DMS79 treated with DMSO at 0.1 percent for 48 hours (cell line): ENCODE results near the gene ZDHHC22.
A peak's percentile ranks its signal among the peaks of the same experiment; 100 is the strongest.

ENCODE experiments used
- DNase-seq: peaks from one replicate; lab custom pipeline; 2025; lab: John Stamatoyannopoulos, UW

Gene ZDHHC22

DNA sequence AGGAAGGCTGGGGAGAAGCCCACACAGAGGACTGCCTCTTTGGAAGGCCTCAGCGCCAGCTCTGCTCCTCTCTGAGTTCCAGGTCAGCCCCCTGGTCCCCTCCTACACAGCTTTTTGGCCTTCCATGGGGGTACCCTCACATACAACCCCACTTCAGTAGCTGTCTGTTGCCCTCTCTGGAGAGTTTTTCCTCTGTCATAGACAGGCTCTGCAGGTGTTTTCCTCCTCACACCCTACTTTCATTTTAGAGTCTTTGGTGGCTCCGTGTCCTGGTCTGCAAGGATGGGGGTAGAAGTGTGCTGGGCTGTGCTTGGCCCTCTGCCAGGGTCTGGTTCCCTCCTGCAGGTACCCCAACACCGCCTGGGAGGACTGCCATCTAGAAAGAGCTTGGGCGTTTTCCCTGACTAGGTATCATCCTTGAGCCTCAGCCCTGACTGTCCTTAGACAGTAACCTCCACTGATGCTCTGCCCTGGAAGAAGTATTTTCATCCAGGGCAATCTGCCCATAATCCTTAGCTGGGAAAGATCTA is 15.1 kb downstream of the ZDHHC22 start:
- no peak for DNase-seq

DNA sequence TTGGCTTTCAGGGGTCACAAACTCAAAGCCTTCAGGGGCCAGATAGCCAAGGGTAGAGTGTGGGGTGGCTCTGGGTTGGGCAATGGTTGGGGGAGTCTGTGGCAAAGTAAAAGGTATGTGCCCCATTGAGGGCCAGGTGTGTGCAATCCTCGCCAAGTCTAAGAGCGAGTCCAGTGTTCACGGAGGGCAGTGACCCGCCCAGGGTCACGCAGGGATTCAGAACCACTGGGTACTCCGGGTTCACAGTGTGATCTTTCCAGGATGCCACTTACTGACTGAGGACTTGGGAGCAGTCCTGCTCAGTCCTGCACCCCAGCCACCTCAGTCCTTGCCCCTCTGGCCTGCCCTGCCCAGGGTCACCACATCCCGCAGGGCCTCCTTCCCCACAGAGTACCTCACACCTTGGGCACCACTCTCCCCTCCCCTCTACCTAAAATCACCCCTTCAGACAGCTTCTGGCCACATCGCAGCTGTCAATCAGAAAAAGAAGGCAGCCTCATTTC is 15.7 kb downstream of the ZDHHC22 start:
- DNase-seq, result no peak

DNA sequence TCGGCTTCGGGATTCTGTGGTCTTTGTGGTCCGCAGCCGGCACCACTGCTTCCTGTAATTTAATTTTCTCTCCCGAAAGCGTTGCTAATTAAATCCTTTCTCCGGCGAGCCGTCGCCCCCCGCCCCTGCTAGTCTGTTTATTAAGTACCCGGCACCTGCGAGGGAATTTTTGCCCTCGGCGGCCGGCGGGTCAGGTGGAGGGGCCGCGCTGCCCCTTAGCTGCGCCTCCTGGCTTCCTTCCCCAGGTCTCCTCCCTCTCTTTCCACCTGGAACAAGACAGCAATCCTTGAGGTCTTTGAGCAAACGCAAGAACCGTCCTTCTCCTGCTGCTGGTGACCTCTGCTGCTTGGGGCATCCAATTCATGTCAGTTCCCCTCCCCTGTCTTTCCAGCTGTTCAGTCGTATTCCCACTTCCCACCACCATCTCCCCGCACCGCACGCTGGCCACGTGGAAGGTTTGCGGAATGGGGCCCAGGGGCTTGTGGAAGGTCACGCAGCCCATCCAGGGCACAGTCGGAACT is 16.2 kb downstream of the ZDHHC22 start:
- no peak for DNase-seq

DNA sequence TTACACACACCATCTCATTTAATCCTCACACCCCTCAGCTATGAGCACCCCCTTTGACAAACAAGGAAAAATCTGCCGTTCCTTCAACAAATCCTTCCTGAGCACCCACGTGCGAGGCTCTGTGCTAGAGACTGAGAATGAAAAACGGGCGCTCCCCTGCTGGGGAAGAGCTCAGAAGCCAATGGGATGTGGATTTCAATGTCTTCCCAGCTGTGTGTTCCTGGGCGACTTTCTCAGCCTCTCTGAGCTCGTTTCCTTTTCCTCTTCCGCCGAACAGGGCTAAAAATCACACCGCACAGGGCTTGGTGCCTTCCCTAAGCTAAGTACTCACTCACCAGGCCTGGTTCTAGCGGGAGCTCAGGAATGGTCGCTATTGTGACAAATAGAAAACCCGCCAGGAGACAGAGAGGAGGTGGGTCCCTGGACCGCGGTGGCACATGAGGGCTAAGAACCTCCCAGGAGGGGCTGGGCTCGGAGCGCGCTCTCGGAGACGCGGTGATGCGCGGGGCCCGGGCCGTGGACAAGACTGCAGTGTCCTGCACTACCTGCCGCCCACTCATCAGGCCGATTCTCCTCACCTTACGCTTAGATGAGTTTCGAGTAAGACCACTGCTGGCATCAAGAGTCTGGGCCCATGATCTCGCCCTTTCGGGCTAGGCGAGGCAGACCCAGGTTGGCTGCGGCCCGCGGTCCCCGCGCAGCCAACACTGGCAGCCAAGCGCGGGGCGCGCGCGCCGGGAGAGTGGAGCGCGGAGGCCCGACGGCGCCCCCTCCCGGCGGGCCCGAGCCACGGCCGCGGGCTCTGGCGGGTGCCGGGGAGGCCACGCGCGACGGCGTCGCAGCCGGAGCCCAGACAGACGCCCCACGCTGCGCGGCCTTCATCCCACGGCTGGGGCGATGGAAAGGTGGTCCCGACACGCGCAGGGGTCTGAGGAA is 17.0 kb downstream of the ZDHHC22 start:
- no peak for DNase-seq

DNA sequence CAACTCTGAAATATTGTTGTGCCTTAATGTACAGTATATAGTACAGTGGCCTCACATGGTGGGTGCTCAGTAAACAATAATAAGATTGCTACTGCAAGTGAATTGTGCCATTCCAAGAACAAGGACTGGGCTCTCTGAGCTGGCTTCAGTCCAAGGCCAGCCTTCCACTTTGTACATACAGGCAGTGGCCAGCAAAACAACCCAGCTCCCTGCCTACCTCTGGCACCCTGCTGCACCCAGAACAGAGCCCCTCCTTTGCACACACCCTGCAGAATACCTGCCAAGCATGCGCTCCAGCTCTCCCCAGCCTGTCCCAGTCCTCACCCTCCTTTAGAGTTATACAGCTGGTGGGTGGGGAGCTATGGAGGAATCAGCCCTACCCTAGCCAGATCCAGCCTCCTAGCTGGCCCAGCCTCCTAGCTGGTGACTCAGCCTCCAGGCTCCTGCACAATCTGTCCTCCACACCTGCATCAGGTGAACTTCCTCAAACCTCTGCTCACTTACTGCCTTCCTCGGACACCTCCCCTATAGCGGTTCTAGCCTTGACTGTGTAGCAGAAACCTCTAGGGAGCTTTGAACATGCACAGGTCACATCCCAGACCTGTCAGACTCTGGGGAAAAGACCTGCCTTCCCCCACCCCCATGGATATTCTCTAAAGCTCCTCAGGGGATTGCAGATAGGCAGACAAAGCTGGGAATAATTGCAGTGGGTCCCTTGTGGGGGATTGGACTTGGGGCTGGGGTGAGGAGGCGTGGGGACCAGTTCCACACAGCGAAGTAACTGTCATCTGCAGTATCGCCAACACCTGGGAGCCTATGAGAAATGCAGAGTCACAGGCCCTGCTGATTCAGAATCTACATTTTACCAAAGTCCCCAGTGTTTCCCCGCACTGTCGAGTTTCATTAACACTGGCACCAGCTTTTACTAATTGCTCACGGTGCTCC is 17.9 kb downstream of the ZDHHC22 start:
- DNase-seq, result peak; percentile 92

DNA sequence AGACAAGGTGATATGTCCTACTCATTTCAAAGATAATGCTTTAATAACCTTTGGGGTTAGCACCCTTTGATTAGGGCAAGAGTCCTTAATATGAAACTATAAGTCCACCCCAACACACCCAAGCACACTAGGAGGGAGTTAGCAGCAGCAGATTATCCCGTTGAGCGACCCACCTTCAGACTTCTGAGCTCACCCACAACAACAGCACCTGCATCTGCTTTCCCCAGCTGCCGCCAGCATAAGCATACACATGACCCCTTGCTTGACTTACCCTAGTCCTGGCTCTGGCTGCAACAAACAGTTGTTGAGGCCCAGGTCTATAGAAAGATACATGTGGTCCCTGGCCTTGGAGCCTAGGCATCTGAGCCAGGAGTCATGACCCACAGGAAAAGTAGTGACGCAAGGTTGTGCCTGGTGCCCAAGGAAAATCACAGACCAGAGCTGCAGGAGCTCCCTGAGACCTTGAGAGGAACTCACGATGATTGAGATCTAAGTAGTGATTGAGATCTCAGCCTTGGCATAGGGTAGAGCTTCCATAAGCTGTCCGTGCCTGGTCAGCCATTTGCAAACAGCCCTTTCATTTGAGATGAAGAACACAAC is 19.0 kb downstream of the ZDHHC22 start:
- DNase-seq, result peak; percentile 55

DNA sequence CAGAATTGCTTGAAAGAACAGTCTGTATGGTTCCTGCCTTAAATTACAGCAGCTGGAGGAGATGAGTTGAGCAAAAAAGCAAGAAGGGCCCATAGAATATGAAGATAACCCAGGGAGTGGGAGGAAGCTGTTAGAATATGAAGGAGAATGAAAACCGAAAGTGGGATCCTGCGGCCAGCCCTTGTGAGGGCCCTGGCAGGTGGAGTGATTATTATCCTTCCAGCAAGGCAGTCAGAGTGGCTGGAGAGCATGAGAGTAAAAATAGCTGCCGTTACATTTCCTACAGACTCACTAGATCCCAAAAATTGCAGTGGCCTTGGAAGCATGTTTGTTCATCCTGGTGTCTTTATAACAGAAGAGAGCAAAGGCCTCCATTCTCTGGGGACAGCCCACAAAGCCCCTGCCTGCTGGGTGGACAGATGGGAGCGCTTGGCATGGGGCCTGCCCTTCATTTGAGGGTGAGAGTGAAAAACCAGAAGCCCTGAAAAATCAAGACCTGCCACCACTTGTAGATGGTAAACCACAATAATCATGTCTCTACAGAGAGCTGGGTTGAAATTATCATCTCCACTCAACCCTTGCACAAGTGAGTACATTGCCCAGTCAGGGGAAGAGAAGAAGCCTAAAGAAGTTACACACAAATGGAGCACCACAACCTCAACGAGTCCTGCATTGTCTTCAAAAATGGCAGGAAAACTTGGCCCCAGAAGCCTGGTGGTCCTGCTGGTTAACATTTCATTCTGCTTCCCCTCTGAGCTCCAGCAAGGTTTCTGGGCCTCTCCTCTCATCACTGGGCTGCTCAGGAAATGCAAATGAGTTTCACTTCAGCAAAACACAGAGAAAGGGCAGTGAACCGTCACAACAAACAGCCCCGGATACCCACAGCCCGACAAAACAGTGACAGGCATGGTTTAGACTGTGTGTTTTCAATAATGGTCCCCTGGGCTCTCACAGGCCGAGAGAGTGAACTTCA is 20.5 kb downstream of the ZDHHC22 start:
- peak; percentile 99 for DNase-seq

DNA sequence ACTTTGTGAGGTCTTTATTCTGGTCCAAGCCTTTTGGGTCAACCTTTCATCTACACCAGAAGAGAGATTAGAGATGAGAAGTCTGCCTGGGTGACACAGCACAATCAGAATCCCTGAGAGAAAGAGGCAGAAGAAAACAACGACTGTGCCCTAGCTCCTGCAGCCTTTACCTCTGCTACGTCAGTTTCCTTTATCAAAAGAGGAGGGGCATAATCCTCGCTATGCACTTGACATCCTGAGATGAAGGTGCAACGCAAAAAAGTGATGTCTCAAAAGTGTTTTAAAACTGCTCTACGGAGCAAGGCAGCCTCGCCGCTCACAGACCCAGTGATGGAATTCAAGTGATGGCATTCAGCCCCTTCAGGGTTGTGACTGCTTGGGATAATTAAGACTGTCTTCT is 21.7 kb downstream of the ZDHHC22 start:
- peak; percentile 30 for DNase-seq

DNA sequence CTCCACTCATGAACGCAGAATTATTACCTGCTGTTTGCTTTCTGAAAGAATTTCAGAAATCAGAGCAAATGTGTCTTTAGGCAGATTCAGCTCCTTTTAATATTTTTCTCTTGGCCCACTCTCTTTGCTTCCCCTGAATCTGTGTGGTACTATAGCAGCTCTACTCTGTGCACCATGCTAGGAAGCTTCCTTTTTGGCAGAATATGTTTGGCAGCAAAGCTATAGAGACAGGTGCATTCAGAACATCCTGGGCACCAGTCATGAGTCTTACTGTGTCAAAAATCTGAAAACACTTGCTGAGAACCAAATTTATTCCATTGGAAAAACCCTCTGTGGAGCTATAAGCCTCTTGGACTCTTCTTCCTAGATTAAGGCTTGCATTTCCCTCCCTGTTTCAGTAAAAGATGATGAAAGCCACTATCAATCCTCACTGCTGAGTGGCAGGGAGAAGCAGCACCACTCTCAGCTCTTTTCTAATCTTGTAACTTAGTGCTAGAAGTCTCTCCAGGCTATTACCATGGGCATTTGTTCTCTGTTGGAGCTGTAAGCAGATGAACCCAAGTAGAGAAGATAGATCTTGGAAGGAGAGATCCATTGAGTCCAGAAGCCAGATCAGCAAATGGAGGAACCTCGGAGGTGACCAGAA is 25.3 kb downstream of the ZDHHC22 start:
- DNase-seq, result no peak

DNA sequence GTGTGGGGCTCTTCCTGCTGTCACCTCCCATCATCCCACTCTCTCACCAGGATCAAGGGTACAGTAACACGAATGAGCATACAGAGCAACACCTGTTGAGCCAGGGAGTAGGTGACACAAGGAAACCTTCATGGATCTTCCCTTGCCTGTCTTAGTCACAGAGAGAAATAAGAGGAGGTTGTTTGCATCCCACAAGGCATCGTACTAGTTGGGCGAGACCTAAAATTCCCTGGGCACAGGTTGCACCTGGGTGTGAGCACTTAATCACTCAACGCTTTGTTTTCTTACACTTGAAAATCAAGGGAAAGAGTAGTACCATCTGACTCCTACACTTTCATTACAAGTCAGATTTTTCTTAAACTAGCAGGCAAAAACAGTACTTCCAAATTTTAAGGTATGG is 27.0 kb downstream of the ZDHHC22 start:
- no peak for DNase-seq

DNA sequence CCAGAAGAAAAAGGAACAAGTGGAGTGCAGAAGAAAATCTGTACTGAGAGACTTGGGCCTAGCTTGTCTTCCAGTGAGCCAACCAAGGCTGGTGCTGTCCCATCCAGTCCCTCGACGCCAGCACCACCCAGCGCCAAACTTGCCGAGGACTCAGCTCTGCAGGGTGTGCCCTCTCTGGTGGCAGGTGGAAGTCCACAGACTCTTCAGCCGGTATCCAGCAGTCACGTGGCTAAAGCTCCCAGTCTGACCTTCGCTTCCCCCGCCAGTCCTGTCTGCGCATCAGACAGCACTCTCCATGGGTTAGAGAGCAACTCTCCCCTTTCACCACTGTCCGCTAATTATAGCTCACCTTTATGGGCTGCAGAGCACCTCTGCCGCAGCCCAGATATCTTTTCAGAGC is 27.9 kb downstream of the ZDHHC22 start:
- no peak for DNase-seq

DNA sequence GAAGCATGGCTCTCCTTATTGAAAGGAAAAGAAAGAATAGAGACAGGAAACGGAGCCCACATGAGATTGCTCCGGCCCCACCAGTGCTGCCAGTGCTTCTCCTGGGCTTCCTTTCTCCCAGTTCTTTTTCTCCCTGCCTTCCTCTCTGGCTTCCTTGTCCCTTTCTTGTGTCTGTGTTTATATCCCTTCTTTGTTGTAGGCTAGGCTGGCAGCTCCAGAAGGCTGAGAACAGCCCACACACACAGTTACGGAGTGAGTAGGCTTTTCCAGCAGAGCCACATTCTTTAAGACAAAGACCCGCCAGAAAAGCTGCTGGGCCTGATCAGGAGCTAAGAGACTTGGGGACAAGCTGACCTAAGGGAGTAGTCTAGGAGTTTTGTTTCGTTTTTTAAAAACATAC is 30.6 kb downstream of the ZDHHC22 start:
- peak; percentile 60 for DNase-seq

DNA sequence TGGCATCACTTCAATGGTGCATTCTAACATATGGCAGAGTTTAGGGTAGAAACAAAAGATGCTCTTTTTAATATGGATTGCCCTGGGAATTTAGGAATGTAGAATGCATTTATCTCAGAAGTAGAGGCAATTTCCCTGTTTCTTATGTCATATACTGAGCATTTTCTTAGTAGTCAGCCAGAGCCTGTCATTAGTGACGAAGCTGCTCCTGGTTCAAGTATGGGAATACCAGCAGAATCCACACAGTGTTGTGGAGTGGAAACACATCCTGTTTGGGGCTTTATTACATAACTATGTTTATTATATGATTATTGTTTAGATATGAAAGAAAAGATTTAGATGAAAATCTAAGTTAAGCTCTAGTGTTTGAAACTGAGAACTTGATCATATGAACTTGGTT is 31.3 kb downstream of the ZDHHC22 start:
- DNase-seq, result peak; percentile 39

DNA sequence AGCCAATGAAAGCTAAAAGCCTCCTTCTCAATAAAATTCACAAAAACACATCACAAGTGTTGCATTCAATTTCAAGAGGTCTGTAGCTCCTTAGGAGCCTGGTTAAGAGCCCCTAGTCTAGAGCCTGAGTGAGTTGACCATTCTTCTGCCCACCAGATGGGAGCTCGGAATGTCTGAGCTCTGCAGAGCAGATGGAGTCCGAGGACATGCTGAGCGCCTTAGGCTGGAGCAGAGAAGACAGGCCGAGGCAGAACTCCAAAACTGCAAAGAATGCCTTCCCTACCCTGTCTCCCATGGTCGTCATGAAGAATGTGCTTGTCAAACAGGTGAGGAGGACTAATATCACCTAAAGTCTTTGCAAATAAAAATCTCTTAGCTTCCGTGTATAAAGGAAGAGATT is 31.9 kb downstream of the ZDHHC22 start:
- peak; percentile 97 for DNase-seq

DNA sequence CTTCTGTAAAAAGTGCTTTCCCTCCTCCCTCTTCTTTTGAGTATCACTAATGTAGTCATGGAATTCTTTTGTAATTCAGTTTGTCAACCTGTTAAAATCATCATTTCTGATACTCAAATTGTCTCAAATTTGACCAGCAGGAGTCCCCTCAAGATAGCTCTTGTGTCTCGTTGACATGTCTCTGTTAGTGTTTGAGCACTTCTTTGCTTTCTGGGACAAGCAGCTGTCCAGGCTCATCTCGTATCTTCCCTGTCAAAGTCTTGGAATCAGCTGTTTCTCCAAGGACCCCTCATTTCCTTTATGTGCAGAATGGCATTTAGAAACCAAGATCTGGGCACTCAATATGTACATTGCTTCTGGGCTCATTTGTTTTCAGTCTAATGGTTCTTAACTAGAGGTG is 32.8 kb downstream of the ZDHHC22 start:
- peak; percentile 65 for DNase-seq

DNA sequence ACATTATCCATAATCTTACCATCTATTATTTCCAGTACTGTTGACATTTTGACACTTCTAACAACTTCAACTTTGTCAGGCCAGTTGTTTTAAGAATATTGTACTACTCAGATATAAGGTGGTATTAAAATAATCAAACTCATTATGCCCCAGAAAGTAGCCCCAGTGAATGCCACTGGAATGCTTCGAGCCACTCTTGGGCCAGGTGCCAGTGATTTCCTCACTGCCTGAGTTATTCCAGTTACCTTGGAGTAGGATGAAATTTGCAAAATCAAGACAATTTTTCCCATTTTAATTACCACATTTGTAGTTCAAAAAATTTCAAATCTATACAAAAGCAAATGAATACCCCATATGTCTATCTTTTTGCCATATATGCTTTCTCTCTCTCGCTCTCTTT is 34.4 kb downstream of the ZDHHC22 start:
- no peak for DNase-seq

DNA sequence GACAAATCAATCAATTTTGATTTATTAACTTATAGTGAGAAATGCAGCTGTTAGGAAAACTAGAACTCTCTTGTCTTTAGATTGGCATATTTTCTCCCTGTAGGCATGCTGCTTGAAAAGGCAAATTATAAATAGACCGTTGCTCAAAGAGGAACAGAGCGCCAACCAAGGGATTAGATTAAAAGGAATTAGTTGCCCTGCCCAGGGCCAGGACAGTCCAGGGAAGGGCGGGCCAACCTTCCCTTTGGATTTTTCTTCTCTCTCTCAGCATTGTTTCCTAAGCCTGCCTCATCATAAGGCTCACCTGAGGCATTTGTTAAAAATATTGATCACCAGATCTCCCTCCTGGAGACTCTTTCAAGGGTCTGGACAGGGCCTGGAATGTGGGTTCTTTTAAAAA is 34.9 kb downstream of the ZDHHC22 start:
- no peak for DNase-seq

DNA sequence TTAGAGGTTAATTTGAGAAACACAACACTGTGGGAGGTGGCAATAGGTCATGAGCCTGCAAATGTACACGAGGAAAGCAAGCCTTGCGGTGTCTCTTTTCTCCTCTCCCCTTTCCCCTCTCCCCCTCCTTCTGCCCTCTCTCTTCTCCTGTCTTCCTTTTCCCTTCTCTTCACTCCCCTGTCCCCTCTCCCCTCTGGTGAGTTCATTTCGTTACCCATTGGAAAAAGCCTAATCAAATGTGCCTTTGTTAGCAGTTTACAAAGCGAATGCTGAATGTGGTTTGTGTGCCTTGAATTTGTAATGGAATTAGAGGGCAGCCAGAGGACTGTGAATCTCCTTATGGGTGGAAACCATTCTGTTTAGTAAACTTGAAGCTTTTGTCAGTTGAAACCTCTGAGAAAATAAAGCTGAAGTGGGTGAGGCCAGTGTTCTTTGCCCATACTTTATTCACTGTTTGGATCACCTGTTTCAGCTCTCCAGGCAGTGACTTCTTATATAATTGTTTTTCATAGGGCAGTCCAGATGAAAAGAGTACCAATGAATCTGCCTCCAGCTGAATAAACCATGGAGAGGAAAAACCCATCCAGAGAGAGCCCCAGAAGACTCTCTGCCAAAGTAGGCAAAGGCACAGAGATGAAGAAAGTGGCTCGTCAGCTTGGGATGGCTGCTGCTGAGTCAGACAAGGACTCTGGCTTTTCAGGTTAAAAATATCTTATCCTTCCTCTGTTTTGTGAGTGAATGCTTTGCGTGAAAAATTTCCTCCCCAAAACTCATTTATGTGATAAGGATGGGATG is 36.2 kb downstream of the ZDHHC22 start:
- peak; percentile 55 for DNase-seq

DNA sequence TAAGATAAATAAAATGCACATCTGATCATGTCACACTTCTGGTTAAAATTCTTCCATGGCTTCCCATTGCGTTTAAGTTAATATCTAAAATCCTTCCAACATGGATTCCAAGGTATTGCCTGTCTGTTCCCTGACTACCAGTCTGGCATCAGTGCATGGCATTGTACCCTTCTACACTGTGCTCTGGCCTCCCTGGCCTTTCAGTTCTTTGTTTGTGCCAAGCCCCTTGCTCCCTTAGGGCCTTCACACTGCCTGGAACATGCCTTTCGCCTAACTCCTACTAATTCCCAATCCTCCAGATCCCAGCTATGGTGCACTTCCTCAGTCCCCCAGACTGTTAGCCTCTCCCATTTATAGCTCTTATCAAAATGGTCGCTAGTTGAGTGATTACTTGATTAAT is 37.2 kb downstream of the ZDHHC22 start:
- no peak for DNase-seq
